ENCODE data around the gene ASAP3.

ASAP3 gene

GRCh38 chr1:23448846-23449245 lies 35.1 kb downstream of the ASAP3 start:
- DNase-seq (ENCODE audit: low spot score), result no peak

- no peak for DNase-seq (ENCODE audit: low spot score)
Observed at GRCh38 chr1:23446661-23447310, 37.2 kb downstream of the ASAP3 start.

- no peak for DNase-seq (ENCODE audit: low spot score)
Observed at GRCh38 chr1:23444596-23445390, 39.2 kb downstream of the ASAP3 start.

GRCh38 chr1:23444104-23444533 lies 39.9 kb downstream of the ASAP3 start:
- DNase-seq (ENCODE audit: low spot score), result no peak

- no peak for DNase-seq (ENCODE audit: low spot score)
Observed at GRCh38 chr1:23442751-23443150, 41.2 kb downstream of the ASAP3 start.

- no peak for DNase-seq (ENCODE audit: low spot score)
Observed at GRCh38 chr1:23441446-23442148, 42.4 kb downstream of the ASAP3 start.

- DNase-seq (ENCODE audit: low spot score), result no peak
Observed at GRCh38 chr1:23438545-23438944, 45.4 kb downstream of the ASAP3 start.

- DNase-seq (ENCODE audit: low spot score), result no peak
Observed at GRCh38 chr1:23437355-23437664, 46.7 kb downstream of the ASAP3 start.

- no peak for DNase-seq (ENCODE audit: low spot score)
Observed at GRCh38 chr1:23436520-23437354, 47.2 kb downstream of the ASAP3 start.

GRCh38 chr1:23434260-23434775 lies 49.7 kb downstream of the ASAP3 start:
- DNase-seq (ENCODE audit: low spot score), result no peak

- DNase-seq (ENCODE audit: low spot score), result no peak
Observed at GRCh38 chr1:23433122-23433521, 50.9 kb downstream of the ASAP3 start.

- DNase-seq (ENCODE audit: low spot score), result no peak
Observed at GRCh38 chr1:23431431-23431830, 52.5 kb downstream of the ASAP3 start.

GRCh38 chr1:23430803-23431202 lies 53.2 kb downstream of the ASAP3 start:
- DNase-seq (ENCODE audit: low spot score), result no peak

GRCh38 chr1:23428136-23428905 lies 55.7 kb downstream of the ASAP3 start:
- DNase-seq (ENCODE audit: low spot score), result no peak

- DNase-seq (ENCODE audit: low spot score), result no peak
Observed at GRCh38 chr1:23427550-23427949, 56.4 kb downstream of the ASAP3 start.

GRCh38 chr1:23426828-23427227 lies 57.2 kb downstream of the ASAP3 start:
- no peak for DNase-seq (ENCODE audit: low spot score)

- DNase-seq (ENCODE audit: low spot score), result no peak
Observed at GRCh38 chr1:23425193-23425494, 58.8 kb downstream of the ASAP3 start.

GRCh38 chr1:23424293-23425192 lies 59.4 kb downstream of the ASAP3 start, which contains the start of gene TCEA3:
Gene TCEA3, minus strand, starts transcription at chr1:23424748. Its CDS starts 115 bp downstream, at chr1:23424633.
- no peak for DNase-seq (ENCODE audit: low spot score)

- no peak for DNase-seq (ENCODE audit: low spot score)
Observed at GRCh38 chr1:23423415-23424292, 60.3 kb downstream of the ASAP3 start.

All from kidney tubule cell (primary cell).